K562 (cell line): ENCODE data around the gene USP35. TPM values are rescaled to one million over a fixed set of nuclear protein-coding genes. Genes with fewer than 3 reads are reported as not detected.

ENCODE experiments used
- ATAC-seq: fragments of 200-7000 bp; cut with Tn5 transposase; 3 replicates; pipeline ENCODE4 v1.9.1; 2020; ENCODE audit warnings: moderate library complexity
- BruUV-seq: library from RNA; stranded (reverse); fragments of 400-500 nt; replicated peaks from 2 replicates; lab custom pipeline; 2021; lab: Mats Ljungman, UMichigan
- CTCF ChIA-PET: fragments of 300-600 bp; formaldehyde crosslinking; extraction: SDS; loops from one replicate; lab custom pipeline; 2021; ENCODE audit warnings: low intra/inter-chr PET ratio; lab: Yijun Ruan, JAX
- POLR2A ChIA-PET: fragments of 300-600, 350-650 bp; sonication (Branson Sonifier 250); formaldehyde crosslinking; extraction: SDS; loops from one replicate; lab custom pipeline; 2021; ENCODE audit warnings: antibody characterized with exemption, inconsistent platforms; lab: Yijun Ruan, JAX
- DNase-seq, 4 experiments: peaks; one replicate each; pipeline versions ENCODE4 v3.0.0 to v3.0.0-alpha.2; 2011 to 2018; ENCODE audit warnings: low spot score in 3 of 4, mixed read lengths in 3 of 4; ENCODE audit errors: extremely low read depth in 1 of 4
- FAIRE-seq: peaks from 2 replicates; lab custom pipeline; 2011; peaks lifted over from hg19 to GRCh38; lab: Jason Lieb, UNC
- H2AFZ ChIP-seq: 2 replicates; pipeline ENCODE4 v1.6.0; 2011; ENCODE audit warnings: low read depth, low read length, control low read depth, inconsistent platforms
- H3K27ac ChIP-seq: fragments of 200-600 bp; 3 replicates; pipeline ENCODE4 v1.8.0; 2011; ENCODE audit warnings: low read depth, mild to moderate bottlenecking, control low read depth, inconsistent platforms, low read length, moderate library complexity, mixed read lengths; ENCODE audit errors: extremely low read depth
- H3K27me3 ChIP-seq, 2 experiments: fragments of 300-600 bp in 1 of 2; 2 replicates in 1 of 2; 3 replicates in 1 of 2; pipeline versions ENCODE4 v1.6.0 to v1.8.0; 2011; ENCODE audit warnings: inconsistent platforms in 2 of 2, low read length in 2 of 2, mild to moderate bottlenecking in 1 of 2, mixed read lengths in 1 of 2, moderate library complexity in 1 of 2; ENCODE audit not compliant: control insufficient read depth in 2 of 2, insufficient read depth in 2 of 2
- H3K36me3 ChIP-seq: fragments of 300-600 bp; 3 replicates; pipeline ENCODE4 v1.8.0; 2011; ENCODE audit warnings: mild to moderate bottlenecking, low read length, inconsistent platforms; ENCODE audit not compliant: control insufficient read depth, insufficient read depth
- H3K4me1 ChIP-seq, 2 experiments: fragments of 200-600 bp in 1 of 2; replicated peaks in 1 of 2; 2 replicates in 1 of 2; 3 replicates in 1 of 2; pipeline versions ENCODE4 v1.5.1 to v1.8.0; 2011; ENCODE audit warnings: inconsistent platforms in 2 of 2, low read length in 2 of 2, mild to moderate bottlenecking in 1 of 2, mixed read lengths in 1 of 2, moderate library complexity in 1 of 2; ENCODE audit not compliant: control insufficient read depth in 2 of 2, insufficient read depth in 2 of 2
- H3K4me2 ChIP-seq: 2 replicates; pipeline ENCODE4 v1.6.1; 2011; ENCODE audit warnings: low read length, control low read depth, inconsistent platforms, mixed read lengths; ENCODE audit not compliant: insufficient read depth
- H3K4me3 ChIP-seq: fragments of 200-600 bp; sonication (generic), shearing (Covaris generic); 2 replicates; pipeline ENCODE4 v1.5.1; 2016; ENCODE audit warnings: control low read depth, inconsistent platforms
- H3K79me2 ChIP-seq: fragments of 200-600 bp; 3 replicates; pipeline ENCODE4 v1.8.0; 2011; ENCODE audit warnings: low read length, inconsistent platforms; ENCODE audit not compliant: control insufficient read depth, insufficient read depth
- H3K9ac ChIP-seq, 2 experiments: 2 replicates each; pipeline versions ENCODE4 v1.6.0 to v1.6.1; 2011; ENCODE audit warnings: low read depth in 2 of 2, low read length in 2 of 2, control low read depth in 1 of 2, inconsistent platforms in 1 of 2, mild to moderate bottlenecking in 1 of 2, mixed read lengths in 1 of 2; ENCODE audit not compliant: insufficient read depth in 1 of 2
- H3K9me1 ChIP-seq: one replicate; pipeline ENCODE4 v1.6.0; 2011; ENCODE audit warnings: inconsistent platforms, mild to moderate bottlenecking, low read length, moderate library complexity; ENCODE audit not compliant: control insufficient read depth, insufficient read depth
- H3K9me3 ChIP-seq: replicated peaks from 2 replicates; pipeline ENCODE4 v1.5.1; 2011; ENCODE audit warnings: low read depth, low read length, inconsistent platforms; ENCODE audit not compliant: control insufficient read depth, insufficient read depth
- H4K20me1 ChIP-seq: replicated peaks from 2 replicates; pipeline ENCODE4 v1.6.1; 2011; ENCODE audit warnings: low read length, inconsistent platforms, mixed read lengths; ENCODE audit not compliant: control insufficient read depth, insufficient read depth
- BRD4 ChIP-seq: fragments of 200-600 bp; sonication (generic); IDR thresholded peaks from 2 replicates; pipeline ENCODE4 v1.6.1; 2017; ENCODE audit warnings: inconsistent platforms
- GTF2E2 ChIP-seq: fragments of 200-800 bp; sonication (Bioruptor generic); IDR thresholded peaks from 2 replicates; pipeline ENCODE4 v1.6.1; 2016; ENCODE audit warnings: missing genetic modification characterization, missing compliant biosample characterization
- LARP7 ChIP-seq: fragments of 450-650 bp; IDR thresholded peaks from 2 replicates; pipeline ENCODE4 v1.6.1; 2016
- TCFL5 ChIP-seq: fragments of 250-450 bp; sonication (Bioruptor Pico); conservative IDR thresholded peaks from 2 replicates; pipeline ENCODE4 v1.6.1; 2021; ENCODE audit warnings: mild to moderate bottlenecking, moderate library complexity, matching md5 sums
- ZNF354B ChIP-seq: fragments of 250-450 bp; sonication (Bioruptor Pico); IDR thresholded peaks from 2 replicates; pipeline ENCODE4 v1.4.0; 2020
- WGBS: fragments of 100-300 bp; shearing (Covaris generic); methylation state at CpG from one replicate; pipeline ENCODE4 v1.1.6; 2016; ENCODE audit warnings: low coverage, mixed read lengths; ENCODE audit not compliant: insufficient coverage; ENCODE audit errors: missing lambda C conversion rate; 5-methylcytosine and 5-hydroxymethylcytosine counted together
- in situ Hi-C: fragments of 300-500 bp; cut with MboI; formaldehyde crosslinking; loops from 4 replicates; pipeline ENCODE4 v1.15.0; 2018; ENCODE audit warnings: inconsistent platforms, mixed read lengths
- intact Hi-C: fragments of 100-400 bp; cut with micrococcal nuclease; formaldehyde crosslinking; loops from 2 replicates; pipeline ENCODE4 v1.14.2; 2022
- polyA plus RNA-seq, 8 experiments: library from polyadenylated mRNA; depleted of rRNA in 4 of 8; stranded (reverse) in 5 of 8; unstranded in 3 of 8; fragments of >200 nt; fragmentation: Nextera tagmentation in 2 of 8; fragmentation: Illumina TruSeq in 1 of 8; extraction: Ambion mirVana in 2 of 8; extraction: Trizol in 1 of 8; gene quantifications; 2 replicates each; pipeline versions ENCODE4 v1.2.1 to v1.2.3, GENCODE V29; 2011 to 2014; ENCODE audit warnings: inconsistent platforms in 1 of 8, missing spikeins in 1 of 8
- total RNA-seq, 7 experiments: library from RNA; depleted of rRNA in 6 of 7; stranded (reverse); fragments of >200 nt in 6 of 7; fragmentation: Illumina TruSeq in 2 of 7; extraction: Trizol in 2 of 7; gene quantifications; 2 replicates each; pipeline versions ENCODE4 v1.2.1 to v1.2.3, GENCODE V29; 2011 to 2021; ENCODE audit warnings: low replicate concordance in 1 of 7
- TF ChIP-seq, protein P1 (sequence below): fragments of 150-350 bp; IDR thresholded peaks from 2 replicates; pipeline ENCODE4 v1.6.1; 2014; ENCODE audit warnings: low read depth, mild to moderate bottlenecking, low read length, borderline replicate concordance
- TF ChIP-seq, protein P2 (sequence below): fragments of 450-650 bp; IDR thresholded peaks from 2 replicates; pipeline ENCODE4 v1.7.0; 2016; ENCODE audit warnings: borderline replicate concordance
- TF ChIP-seq, protein P3 (sequence below), 2 experiments: fragments of 200-800 bp in 1 of 2; sonication (Bioruptor generic) in 1 of 2; sonication (generic) in 1 of 2; formaldehyde crosslinking in 1 of 2; IDR thresholded peaks in 1 of 2; conservative IDR thresholded peaks in 1 of 2; 2 replicates each; pipeline versions ENCODE4 v1.5.0 to v1.6.1; 2016 to 2020; ENCODE audit warnings: missing compliant biosample characterization in 1 of 2, missing genetic modification characterization in 1 of 2, missing genetic modification reagents in 1 of 2

USP35 gene
- total and polyA plus RNA-seq, 9 of the 15 experiments (the other 6 are each of a cell fraction or from before 2014, with no cell fraction given): 0.01 to 4.8 (median 3.6) TPM

DNA sequence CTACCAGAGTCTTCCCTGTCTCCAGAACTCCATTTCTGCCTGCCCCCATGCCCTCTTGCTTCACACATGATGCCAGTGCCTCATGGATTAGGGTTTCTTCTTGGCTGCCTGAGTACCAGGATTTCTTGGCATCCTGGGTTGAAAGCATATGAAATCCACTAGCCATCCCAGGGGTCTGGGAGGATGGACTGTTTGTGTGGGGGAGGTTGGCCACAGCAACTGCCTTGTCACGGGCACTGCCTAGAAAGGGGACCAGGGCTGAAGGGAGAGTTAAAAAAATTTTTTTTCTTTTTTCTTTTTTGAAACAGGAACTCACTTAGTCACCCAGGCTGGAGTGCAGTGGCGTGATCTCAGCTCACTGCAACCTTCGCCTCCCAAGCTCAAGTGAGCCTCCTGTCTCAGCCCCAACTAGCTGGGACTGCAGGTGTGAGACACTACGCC, 4.2 kb downstream of the USP35 start:
- no peaks in the 10 kb centered on the region for H3K27me3 ChIP-seq

GRCh38 chr11:78193806-78194205, 5.1 kb downstream of the USP35 start:
- Histone ChIP-seq H3K9me1 (no peaks in the 10 kb centered on the region), H3K9ac (no peak overlapping the region), H4K20me1 (0 out of 2 replicates have a peak, but pooled peaks cover 6% of the 10 kb centered on the region), H3K36me3 (no peaks in the 10 kb centered on the region), H3K27ac (no peak overlapping the region), H3K27me3 (no peaks in the 10 kb centered on the region), H3K9me3 (no peaks in the 10 kb centered on the region), H3K4me1 (peaks cover 33 to 39% of the 10 kb centered on the region in 2 experiments), H3K4me2 (no peak overlapping the region), H3K79me2 (peaks cover 7% of the 10 kb centered on the region; the same call in 2 of the 3 replicates), H2AFZ (no peak overlapping the region), H3K4me3 (no peak overlapping the region)
- 83% methylated on average over 8 of the region's 8 CpGs for WGBS
- POLR2A ChIA-PET: interaction anchor here (0.6 to 0.7 kb wide), 2 partner anchors 9 to 116 kb away, joined by 3 read pairs; no protein-coding TSS in a partner anchor
- intact Hi-C loops (no loop called here), in situ Hi-C loops (no loop called here)
- CTCF ChIA-PET: no interaction called here
- FAIRE-seq: no peak
- no peak for ATAC-seq
- BruUV-seq: no TSS peak
- no peak for DNase-seq
- TF ChIP-seq TCFL5 (no peak), BRD4 (no peak), LARP7 (no peak), GTF2E2 (tag) (no peak)
- TF ChIP-seq, protein P1, sequence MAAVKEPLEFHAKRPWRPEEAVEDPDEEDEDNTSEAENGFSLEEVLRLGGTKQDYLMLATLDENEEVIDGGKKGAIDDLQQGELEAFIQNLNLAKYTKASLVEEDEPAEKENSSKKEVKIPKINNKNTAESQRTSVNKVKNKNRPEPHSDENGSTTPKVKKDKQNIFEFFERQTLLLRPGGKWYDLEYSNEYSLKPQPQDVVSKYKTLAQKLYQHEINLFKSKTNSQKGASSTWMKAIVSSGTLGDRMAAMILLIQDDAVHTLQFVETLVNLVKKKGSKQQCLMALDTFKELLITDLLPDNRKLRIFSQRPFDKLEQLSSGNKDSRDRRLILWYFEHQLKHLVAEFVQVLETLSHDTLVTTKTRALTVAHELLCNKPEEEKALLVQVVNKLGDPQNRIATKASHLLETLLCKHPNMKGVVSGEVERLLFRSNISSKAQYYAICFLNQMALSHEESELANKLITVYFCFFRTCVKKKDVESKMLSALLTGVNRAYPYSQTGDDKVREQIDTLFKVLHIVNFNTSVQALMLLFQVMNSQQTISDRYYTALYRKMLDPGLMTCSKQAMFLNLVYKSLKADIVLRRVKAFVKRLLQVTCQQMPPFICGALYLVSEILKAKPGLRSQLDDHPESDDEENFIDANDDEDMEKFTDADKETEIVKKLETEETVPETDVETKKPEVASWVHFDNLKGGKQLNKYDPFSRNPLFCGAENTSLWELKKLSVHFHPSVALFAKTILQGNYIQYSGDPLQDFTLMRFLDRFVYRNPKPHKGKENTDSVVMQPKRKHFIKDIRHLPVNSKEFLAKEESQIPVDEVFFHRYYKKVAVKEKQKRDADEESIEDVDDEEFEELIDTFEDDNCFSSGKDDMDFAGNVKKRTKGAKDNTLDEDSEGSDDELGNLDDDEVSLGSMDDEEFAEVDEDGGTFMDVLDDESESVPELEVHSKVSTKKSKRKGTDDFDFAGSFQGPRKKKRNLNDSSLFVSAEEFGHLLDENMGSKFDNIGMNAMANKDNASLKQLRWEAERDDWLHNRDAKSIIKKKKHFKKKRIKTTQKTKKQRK: no peak
- TF ChIP-seq, protein P2, sequence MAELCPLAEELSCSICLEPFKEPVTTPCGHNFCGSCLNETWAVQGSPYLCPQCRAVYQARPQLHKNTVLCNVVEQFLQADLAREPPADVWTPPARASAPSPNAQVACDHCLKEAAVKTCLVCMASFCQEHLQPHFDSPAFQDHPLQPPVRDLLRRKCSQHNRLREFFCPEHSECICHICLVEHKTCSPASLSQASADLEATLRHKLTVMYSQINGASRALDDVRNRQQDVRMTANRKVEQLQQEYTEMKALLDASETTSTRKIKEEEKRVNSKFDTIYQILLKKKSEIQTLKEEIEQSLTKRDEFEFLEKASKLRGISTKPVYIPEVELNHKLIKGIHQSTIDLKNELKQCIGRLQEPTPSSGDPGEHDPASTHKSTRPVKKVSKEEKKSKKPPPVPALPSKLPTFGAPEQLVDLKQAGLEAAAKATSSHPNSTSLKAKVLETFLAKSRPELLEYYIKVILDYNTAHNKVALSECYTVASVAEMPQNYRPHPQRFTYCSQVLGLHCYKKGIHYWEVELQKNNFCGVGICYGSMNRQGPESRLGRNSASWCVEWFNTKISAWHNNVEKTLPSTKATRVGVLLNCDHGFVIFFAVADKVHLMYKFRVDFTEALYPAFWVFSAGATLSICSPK: no peak

More for the DNA sequence above, 4.2 kb downstream of the USP35 start:
- no peak for FAIRE-seq
- no peaks in the 10 kb centered on the region for H3K36me3 ChIP-seq
- 0 out of 2 replicates have a peak, but pooled peaks cover 1% of the 10 kb centered on the region for H4K20me1 ChIP-seq
- in situ Hi-C loops (no loop called here), intact Hi-C loops (no loop called here)
- H2AFZ ChIP-seq: no peak overlapping the region; the same call in 1 of the 2 replicates
- no peak for ATAC-seq
- H3K9me1 ChIP-seq: no peaks in the 10 kb centered on the region
- ChIA-PET CTCF (no interaction called here), POLR2A (interaction anchor here (0.5 to 0.6 kb wide), 3 partner anchors 10 to 400 kb away, joined by 3 read pairs; no protein-coding TSS in a partner anchor)
- H3K79me2 ChIP-seq: peaks cover 8% of the 10 kb centered on the region; the same call in 2 of the 3 replicates
- H3K4me3 ChIP-seq: no peak overlapping the region
- no peak for TF ChIP-seq ZNF354B (CRISPR knock-in tag)
- TF ChIP-seq, protein P3, sequence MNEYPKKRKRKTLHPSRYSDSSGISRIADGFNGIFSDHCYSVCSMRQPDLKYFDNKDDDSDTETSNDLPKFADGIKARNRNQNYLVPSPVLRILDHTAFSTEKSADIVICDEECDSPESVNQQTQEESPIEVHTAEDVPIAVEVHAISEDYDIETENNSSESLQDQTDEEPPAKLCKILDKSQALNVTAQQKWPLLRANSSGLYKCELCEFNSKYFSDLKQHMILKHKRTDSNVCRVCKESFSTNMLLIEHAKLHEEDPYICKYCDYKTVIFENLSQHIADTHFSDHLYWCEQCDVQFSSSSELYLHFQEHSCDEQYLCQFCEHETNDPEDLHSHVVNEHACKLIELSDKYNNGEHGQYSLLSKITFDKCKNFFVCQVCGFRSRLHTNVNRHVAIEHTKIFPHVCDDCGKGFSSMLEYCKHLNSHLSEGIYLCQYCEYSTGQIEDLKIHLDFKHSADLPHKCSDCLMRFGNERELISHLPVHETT (CRISPR knock-in tag; conservative IDR thresholded peaks at IDR 0.05 in 1 of 2, IDR thresholded peaks at IDR 0.05 in 1 of 2): 0 out of 4 replicates have a peak, but pooled peaks of 1 of the 2 experiments have one; percentile 10
- no peak overlapping the region for H3K27ac ChIP-seq
- peak overlapping the region; percentile 5 to 23; a peak in 1 of 4 replicates for H3K9ac ChIP-seq
- BruUV-seq: no TSS peak
- peaks cover 33 to 46% of the 10 kb centered on the region in 2 experiments for H3K4me1 ChIP-seq
- H3K9me3 ChIP-seq: no peaks in the 10 kb centered on the region
- H3K4me2 ChIP-seq: peak overlapping the region; percentile 42; the same call in 1 of the 2 replicates
- 78% methylated on average over 4 of the region's 4 CpGs for WGBS
- DNase-seq: no peak
